H9 (cell line): ENCODE results near the gene EFCAB5. TPM values are rescaled to one million over a fixed set of nuclear protein-coding genes. Genes with fewer than 3 reads are reported as not detected.

ENCODE experiments used
- DNase-seq: peaks from one replicate; pipeline ENCODE4 v3.0.0-alpha.2; 2017
- H2AFZ ChIP-seq: one replicate; pipeline ENCODE4 v1.6.1; 2013; ENCODE audit warnings: mild to moderate bottlenecking, low read length, control low read depth, moderate library complexity
- H2AK5ac ChIP-seq: 2 replicates; pipeline ENCODE4 v1.6.1; 2013; ENCODE audit warnings: low read length, control low read depth, mixed read lengths; ENCODE audit not compliant: insufficient read length
- H2BK120ac ChIP-seq: one replicate; pipeline ENCODE4 v1.6.1; 2013; ENCODE audit warnings: low read depth, mild to moderate bottlenecking, low read length, control low read depth, inconsistent platforms; ENCODE audit not compliant: poor library complexity, severe bottlenecking
- H2BK12ac ChIP-seq: 2 replicates; pipeline ENCODE4 v1.6.1; 2013; ENCODE audit warnings: low read length, control low read depth, mixed read lengths, low read depth; ENCODE audit not compliant: insufficient read length
- H2BK15ac ChIP-seq: 2 replicates; pipeline ENCODE4 v1.6.1; 2013; ENCODE audit warnings: low read depth, low read length, control low read depth
- H2BK20ac ChIP-seq: one replicate; pipeline ENCODE4 v1.6.1; 2013; ENCODE audit warnings: low read depth, mild to moderate bottlenecking, low read length, control low read depth, inconsistent platforms; ENCODE audit not compliant: poor library complexity, severe bottlenecking
- H2BK5ac ChIP-seq: 2 replicates; pipeline ENCODE4 v1.6.1; 2013; ENCODE audit warnings: low read length, control low read depth, mixed read lengths; ENCODE audit not compliant: insufficient read length
- H3K14ac ChIP-seq: 2 replicates; pipeline ENCODE4 v1.6.1; 2013; ENCODE audit warnings: low read length, control low read depth; ENCODE audit not compliant: insufficient read depth
- H3K18ac ChIP-seq: 2 replicates; pipeline ENCODE4 v1.6.1; 2013; ENCODE audit warnings: low read depth, mild to moderate bottlenecking, mixed read lengths, low read length, control low read depth; ENCODE audit not compliant: insufficient read length
- H3K23ac ChIP-seq: 2 replicates; pipeline ENCODE4 v1.6.1; 2013; ENCODE audit warnings: low read length, control low read depth, mixed read lengths, low read depth; ENCODE audit not compliant: insufficient read length
- H3K23me2 ChIP-seq: 2 replicates; pipeline ENCODE4 v1.6.1; 2013; ENCODE audit warnings: low read depth, mild to moderate bottlenecking, mixed read lengths, low read length, control low read depth; ENCODE audit not compliant: insufficient read length, poor library complexity, severe bottlenecking
- H3K27ac ChIP-seq: 2 replicates; pipeline ENCODE4 v1.5.1; 2013; ENCODE audit warnings: low read length, control low read depth, mixed read lengths, low read depth; ENCODE audit not compliant: insufficient read length
- H3K27me3 ChIP-seq: 2 replicates; pipeline ENCODE4 v1.6.1; 2013; ENCODE audit warnings: low read length, control low read depth, inconsistent platforms; ENCODE audit not compliant: insufficient read depth
- H3K4ac ChIP-seq: 2 replicates; pipeline ENCODE4 v1.6.1; 2013; ENCODE audit warnings: low read depth, mild to moderate bottlenecking, control low read depth, inconsistent platforms, low read length, moderate library complexity
- H3K4me1 ChIP-seq: 2 replicates; pipeline ENCODE4 v1.6.1; 2013; ENCODE audit warnings: low read length, control low read depth, inconsistent platforms; ENCODE audit not compliant: insufficient read depth
- H3K4me2 ChIP-seq: 2 replicates; pipeline ENCODE4 v1.6.1; 2013; ENCODE audit warnings: low read length, control low read depth, mixed read lengths; ENCODE audit not compliant: insufficient read length, insufficient read depth
- H3K56ac ChIP-seq: 2 replicates; pipeline ENCODE4 v1.6.1; 2013; ENCODE audit warnings: low read depth, mild to moderate bottlenecking, mixed read lengths, low read length, control low read depth; ENCODE audit not compliant: insufficient read length
- H3K79me1 ChIP-seq: 2 replicates; pipeline ENCODE4 v1.6.1; 2013; ENCODE audit warnings: low read depth, mild to moderate bottlenecking, moderate library complexity, low read length, control low read depth, inconsistent platforms; ENCODE audit not compliant: insufficient read depth, poor library complexity, severe bottlenecking
- H3K79me2 ChIP-seq: 2 replicates; pipeline ENCODE4 v1.6.1; 2013; ENCODE audit warnings: low read length, control low read depth, inconsistent platforms; ENCODE audit not compliant: insufficient read depth
- H3K9ac ChIP-seq: 2 replicates; pipeline ENCODE4 v1.6.1; 2013; ENCODE audit warnings: low read length, control low read depth, mixed read lengths; ENCODE audit not compliant: insufficient read length; ENCODE audit errors: extremely low read depth
- H3K9me3 ChIP-seq: one replicate; pipeline ENCODE4 v1.6.1; 2013; ENCODE audit warnings: low read depth, low read length, inconsistent platforms; ENCODE audit not compliant: control insufficient read depth
- H3T11ph ChIP-seq: one replicate; pipeline ENCODE4 v1.6.1; 2013; ENCODE audit warnings: mild to moderate bottlenecking, low read length, control low read depth, inconsistent platforms
- H4K20me1 ChIP-seq: one replicate; pipeline ENCODE4 v1.6.1; 2013; ENCODE audit not compliant: control insufficient read depth, insufficient read length, insufficient read depth
- H4K5ac ChIP-seq: 2 replicates; pipeline ENCODE4 v1.6.1; 2013; ENCODE audit warnings: low read depth, mild to moderate bottlenecking, mixed read lengths, low read length, control low read depth; ENCODE audit not compliant: insufficient read length
- H4K8ac ChIP-seq: replicated peaks from 2 replicates; pipeline ENCODE4 v1.6.1; 2013; ENCODE audit warnings: low read length, control low read depth, mixed read lengths, low read depth; ENCODE audit not compliant: insufficient read length
- H4K91ac ChIP-seq: 2 replicates; pipeline ENCODE4 v1.6.1; 2013; ENCODE audit warnings: low read depth, mild to moderate bottlenecking, moderate library complexity, mixed read lengths, low read length, control low read depth; ENCODE audit not compliant: insufficient read length
- H3K27ac Mint-ChIP-seq, 3 experiments: 2 replicates in 2 of 3; 3 replicates in 1 of 3; pipeline ENCODE4 v1.8.0; 2020 to 2021; ENCODE audit warnings: mixed read lengths in 3 of 3, mild to moderate bottlenecking in 1 of 3, moderate library complexity in 1 of 3
- H3K27me3 Mint-ChIP-seq: 2 replicates; pipeline ENCODE4 v1.8.0; 2021; ENCODE audit warnings: low read depth, mild to moderate bottlenecking, moderate library complexity, mixed read lengths
- H3K36me3 Mint-ChIP-seq, 3 experiments: 2 replicates in 2 of 3; 3 replicates in 1 of 3; pipeline ENCODE4 v1.8.0; 2020 to 2021; ENCODE audit warnings: low read depth in 3 of 3, mixed read lengths in 3 of 3; ENCODE audit not compliant: insufficient read depth in 1 of 3
- H3K4me1 Mint-ChIP-seq, 2 experiments: 2 replicates each; pipeline ENCODE4 v1.8.0; 2020; ENCODE audit warnings: mixed read lengths in 2 of 2
- H3K4me3 Mint-ChIP-seq, 2 experiments: 2 replicates in 1 of 2; 3 replicates in 1 of 2; pipeline ENCODE4 v1.8.0; 2020 to 2021; ENCODE audit warnings: mild to moderate bottlenecking in 2 of 2, mixed read lengths in 2 of 2, moderate library complexity in 1 of 2
- H3K9me3 Mint-ChIP-seq, 2 experiments: 2 replicates in 1 of 2; 3 replicates in 1 of 2; pipeline ENCODE4 v1.8.0; 2020; ENCODE audit warnings: mild to moderate bottlenecking in 2 of 2, mixed read lengths in 2 of 2, moderate library complexity in 1 of 2
- WGBS: extraction: QIAGEN DNeasy Blood & Tissue Kit; methylation state at CpG from one replicate; pipeline ENCODE4 v1.1.7; 2013; ENCODE audit warnings: missing lambda C conversion rate, low lambda C conversion rate, mixed read lengths; ENCODE audit not compliant: insufficient read length; ENCODE audit errors: extremely low coverage; 5-methylcytosine and 5-hydroxymethylcytosine counted together
- total RNA-seq: library from RNA; stranded (reverse); gene quantifications from 2 replicates; pipeline ENCODE4 v1.2.1, GENCODE V29; 2021
- TF ChIP-seq, protein P1 (sequence below): fragments of 200-600 bp; sonication (generic); conservative IDR thresholded peaks from 3 replicates; pipeline ENCODE4 v1.8.0; 2021; ENCODE audit warnings: antibody characterized with exemption, mild to moderate bottlenecking

EFCAB5 gene
- total RNA-seq, 1 experiment from 2014 or later: not detected

DNA sequence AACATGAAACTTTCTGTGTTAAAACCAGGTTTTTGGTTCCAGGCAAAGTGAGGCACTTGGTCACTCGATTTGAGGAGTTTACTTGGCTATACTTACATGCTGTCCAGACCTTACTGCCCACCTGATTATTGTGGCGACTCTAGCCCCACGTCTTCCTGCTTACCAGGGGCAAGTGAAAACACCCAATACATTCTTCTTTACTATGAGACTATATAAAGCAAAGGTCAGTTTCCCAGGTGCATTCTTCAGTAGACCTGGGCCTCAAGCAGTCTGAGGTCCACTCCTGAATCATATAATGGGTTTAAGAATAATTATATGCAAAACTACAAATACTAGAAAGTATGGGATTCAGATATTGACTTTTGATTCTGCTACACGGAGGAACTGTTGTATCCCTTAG, 86.2 kb downstream of the EFCAB5 start:
- no peak overlapping the region for H2BK20ac ChIP-seq
- no peak overlapping the region for H4K5ac ChIP-seq
- no peak overlapping the region for H3K14ac ChIP-seq
- H3K4me3 Mint-ChIP-seq: no peak overlapping the region
- DNase-seq: no peak
- no peak overlapping the region for H3K23ac ChIP-seq
- no peak overlapping the region for H2AFZ ChIP-seq
- no peak overlapping the region for H3K4ac ChIP-seq
- H3K9ac ChIP-seq: no peak overlapping the region
- H3K9me3 ChIP-seq: no peaks in the 10 kb centered on the region
- H3K18ac ChIP-seq: no peak overlapping the region
- no peaks in the 10 kb centered on the region for H3K4me1 Mint-ChIP-seq
- peaks cover 0 to 2% of the 10 kb centered on the region in 2 experiments; a peak in 3 of 5 replicates for H3K9me3 Mint-ChIP-seq
- no peaks in the 10 kb centered on the region for H3K27me3 Mint-ChIP-seq
- no peak overlapping the region for H3K4me2 ChIP-seq
- TF ChIP-seq, protein P1, sequence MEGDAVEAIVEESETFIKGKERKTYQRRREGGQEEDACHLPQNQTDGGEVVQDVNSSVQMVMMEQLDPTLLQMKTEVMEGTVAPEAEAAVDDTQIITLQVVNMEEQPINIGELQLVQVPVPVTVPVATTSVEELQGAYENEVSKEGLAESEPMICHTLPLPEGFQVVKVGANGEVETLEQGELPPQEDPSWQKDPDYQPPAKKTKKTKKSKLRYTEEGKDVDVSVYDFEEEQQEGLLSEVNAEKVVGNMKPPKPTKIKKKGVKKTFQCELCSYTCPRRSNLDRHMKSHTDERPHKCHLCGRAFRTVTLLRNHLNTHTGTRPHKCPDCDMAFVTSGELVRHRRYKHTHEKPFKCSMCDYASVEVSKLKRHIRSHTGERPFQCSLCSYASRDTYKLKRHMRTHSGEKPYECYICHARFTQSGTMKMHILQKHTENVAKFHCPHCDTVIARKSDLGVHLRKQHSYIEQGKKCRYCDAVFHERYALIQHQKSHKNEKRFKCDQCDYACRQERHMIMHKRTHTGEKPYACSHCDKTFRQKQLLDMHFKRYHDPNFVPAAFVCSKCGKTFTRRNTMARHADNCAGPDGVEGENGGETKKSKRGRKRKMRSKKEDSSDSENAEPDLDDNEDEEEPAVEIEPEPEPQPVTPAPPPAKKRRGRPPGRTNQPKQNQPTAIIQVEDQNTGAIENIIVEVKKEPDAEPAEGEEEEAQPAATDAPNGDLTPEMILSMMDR: no peak
- no peak overlapping the region for H2AK5ac ChIP-seq
- H3K27ac Mint-ChIP-seq: no peak overlapping the region
- whole genome bisulfite sequencing: no CpG with 5 or more reads among the region's 4 CpGs
- H2BK120ac ChIP-seq: no peak overlapping the region
- no peaks in the 10 kb centered on the region for H3K27me3 ChIP-seq
- H4K20me1 ChIP-seq: no peaks in the 10 kb centered on the region
- no peak overlapping the region for H4K91ac ChIP-seq
- no peak overlapping the region for H2BK12ac ChIP-seq
- no peaks in the 10 kb centered on the region for H3K79me1 ChIP-seq
- H3T11ph ChIP-seq: no peak overlapping the region
- H2BK15ac ChIP-seq: no peak overlapping the region
- H3K4me1 ChIP-seq: no peaks in the 10 kb centered on the region
- H2BK5ac ChIP-seq: no peak overlapping the region
- no peak overlapping the region for H3K27ac ChIP-seq
- no peaks in the 10 kb centered on the region for H3K79me2 ChIP-seq
- no peaks in the 10 kb centered on the region for H3K36me3 Mint-ChIP-seq
- no peak overlapping the region for H3K56ac ChIP-seq
- no peaks in the 10 kb centered on the region for H3K23me2 ChIP-seq
- no peak overlapping the region for H4K8ac ChIP-seq
